Dermis microvascular lymphatic vessel endothelial cell (primary cell): ENCODE results near the gene GRIA1. TPM values are rescaled to one million over a fixed set of nuclear protein-coding genes. Genes with fewer than 3 reads are reported as not detected.

Experiments used
- DNase-seq, 2 donors: peaks; one replicate each; pipeline versions ENCODE4 v3.0.0 to v3.0.0-alpha.2; 2010; ENCODE audit warnings: low read depth in 2 of 2
- total RNA-seq: library from RNA; depleted of rRNA; stranded (reverse); fragments of >200 nt; gene quantifications from 2 replicates; pipeline ENCODE4 v1.2.1, GENCODE V29; 2014

GRIA1 gene
- total RNA-seq, 1 donor from 2014 or later: not detected

DNA sequence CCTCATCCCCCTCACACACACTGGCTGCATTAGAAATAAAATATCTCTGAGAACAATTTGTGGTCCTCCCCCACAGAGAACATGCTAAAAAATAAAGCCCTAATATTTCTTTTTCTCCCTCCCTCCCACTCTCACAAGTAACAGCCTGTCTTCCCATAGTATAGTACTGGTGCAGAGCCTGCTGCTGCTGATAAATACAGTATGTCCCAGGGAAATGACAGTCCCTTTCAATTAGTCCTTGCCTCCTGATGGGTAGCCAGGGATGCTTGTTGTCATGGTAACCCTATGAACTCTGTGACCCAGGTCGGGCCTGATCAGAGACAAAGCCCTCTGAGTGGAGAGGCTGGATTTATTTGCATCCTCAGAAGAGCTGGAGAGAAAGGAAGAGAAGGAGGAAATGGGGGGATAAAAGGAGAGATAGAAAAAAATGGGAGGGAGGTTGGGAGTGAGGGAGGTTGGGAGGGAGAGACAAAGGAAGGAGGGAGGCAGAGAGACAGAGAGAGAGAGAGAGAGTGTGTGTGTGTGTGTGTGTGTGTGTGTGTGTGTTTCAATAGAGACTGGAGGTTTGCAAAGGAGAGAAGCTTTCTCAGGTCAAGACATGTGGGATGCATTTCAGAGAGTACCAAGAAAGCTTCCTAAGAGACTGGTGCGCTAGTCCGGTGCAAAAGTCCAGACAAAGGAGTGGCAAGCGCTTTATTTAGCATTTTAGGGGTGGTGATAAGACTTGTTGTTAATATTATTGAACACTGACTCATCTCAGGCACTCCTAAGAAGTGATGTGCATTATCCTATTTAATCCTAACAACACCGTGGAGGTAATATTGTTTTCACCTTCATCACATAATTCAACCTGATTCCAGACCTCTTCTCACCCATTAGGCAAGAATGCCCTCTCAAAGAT is 287.5 kb downstream of the GRIA1 start:
- no peak for DNase-seq

DNA sequence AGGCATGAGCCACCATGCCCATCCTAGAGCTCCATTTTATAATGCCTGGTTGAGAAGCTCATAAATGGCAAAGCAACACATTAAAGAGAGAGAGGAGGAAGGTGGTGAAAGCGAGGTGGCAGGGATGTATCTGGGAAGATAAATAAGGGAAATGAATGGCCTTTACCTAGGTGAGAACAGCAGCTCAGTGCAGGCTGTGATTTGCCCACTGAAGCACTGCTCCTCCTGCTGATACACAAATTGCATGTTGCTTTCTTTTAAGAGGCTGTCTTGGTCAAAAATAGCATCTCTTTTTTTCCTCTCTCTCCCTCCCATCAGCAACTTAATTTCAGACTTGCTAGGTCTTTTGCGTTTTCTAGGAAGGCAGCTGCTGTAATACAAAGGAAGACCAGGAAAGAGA is 289.4 kb downstream of the GRIA1 start:
- no peak for DNase-seq

DNA sequence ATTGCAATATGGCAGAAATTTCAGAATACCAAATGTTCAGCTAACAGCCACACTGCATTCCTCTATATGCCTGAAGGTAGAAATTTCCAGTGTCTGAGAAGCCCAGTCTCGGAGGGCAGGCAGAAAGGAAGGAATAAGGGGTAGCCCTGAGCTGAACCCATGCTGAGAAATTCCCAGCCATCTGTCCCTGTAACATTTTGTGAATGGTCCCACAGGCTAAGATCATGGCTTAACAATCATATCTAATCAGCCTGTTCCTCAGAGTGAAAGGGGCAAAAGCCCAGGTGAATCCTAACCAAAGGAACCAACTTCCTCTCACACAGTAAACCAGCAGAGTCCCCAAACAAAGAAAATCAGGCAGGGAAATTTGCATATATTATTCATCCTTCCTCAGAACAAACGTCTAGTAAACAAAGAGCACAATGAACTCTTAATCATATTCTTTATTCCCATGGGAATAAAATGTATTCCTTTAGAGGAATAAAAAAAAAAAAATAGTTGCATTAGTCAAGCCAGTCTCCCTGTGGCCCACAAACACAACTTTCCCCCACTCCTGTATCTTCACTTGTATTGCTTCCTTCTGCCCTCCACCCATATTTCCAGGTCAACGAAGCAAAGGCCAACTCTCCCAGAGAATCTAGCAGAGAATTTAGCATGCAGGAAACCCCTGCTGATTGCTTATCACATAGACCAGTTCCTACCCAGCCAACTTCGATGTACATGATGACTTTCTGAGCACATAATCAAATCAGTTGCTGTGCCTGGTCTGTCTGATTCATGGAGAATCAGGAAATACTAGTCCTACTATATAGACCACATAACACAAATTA is 290.6 kb downstream of the GRIA1 start:
- peak in 1 of 2 donors; percentile 25 for DNase-seq

DNA sequence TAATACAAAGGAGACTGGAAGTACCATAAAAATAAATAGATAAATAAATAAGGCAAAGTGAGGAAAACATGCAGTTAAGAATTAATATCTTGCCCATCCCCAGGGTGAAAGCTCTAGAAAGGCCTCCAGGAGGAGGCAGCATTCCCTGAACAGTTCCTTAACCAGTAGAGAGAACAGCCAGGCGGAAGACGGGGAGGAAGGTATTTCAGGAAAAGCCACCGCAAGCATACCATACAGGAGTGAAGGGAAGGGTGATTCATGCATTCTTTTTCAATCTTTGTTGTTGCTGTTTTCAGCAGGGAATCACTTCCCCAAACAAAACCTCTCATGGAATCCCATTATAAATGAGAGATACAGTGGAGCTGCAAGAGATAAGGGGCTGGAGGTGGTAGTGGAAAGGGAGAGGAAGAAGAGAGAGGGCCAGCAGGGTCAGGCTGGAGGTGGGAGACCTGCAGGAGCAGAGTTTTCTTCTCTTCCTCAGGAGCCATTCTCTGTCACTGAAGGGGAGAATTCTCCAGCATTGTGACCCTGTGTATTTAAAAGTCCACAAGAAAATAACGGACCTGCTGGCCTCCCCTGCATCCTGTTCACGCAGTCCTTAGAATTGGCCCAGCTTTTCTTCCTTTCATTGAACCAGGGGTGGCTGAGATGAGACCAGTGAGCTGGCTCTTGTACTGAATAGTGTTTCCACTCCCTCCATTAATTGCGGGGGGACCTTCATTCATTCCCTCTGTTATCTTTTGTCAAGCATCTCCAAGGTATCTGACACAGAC is 292.3 kb downstream of the GRIA1 start:
- DNase-seq: peak in 1 of 2 donors; percentile 27

DNA sequence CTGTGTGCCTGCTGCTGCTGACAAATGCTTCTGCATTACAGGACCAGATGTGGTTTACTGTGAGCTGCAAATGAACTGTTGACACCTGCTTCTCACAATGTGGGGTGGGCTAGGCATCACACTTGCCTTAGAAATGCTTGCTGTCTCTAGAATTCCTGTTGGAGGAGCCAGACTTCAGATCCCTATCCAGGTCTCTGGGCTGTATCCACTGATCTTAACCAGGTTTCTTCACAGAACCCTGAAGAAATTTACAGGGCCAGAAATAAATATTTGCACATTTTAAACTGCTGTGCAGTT is 292.8 kb downstream of the GRIA1 start:
- DNase-seq: no peak

DNA sequence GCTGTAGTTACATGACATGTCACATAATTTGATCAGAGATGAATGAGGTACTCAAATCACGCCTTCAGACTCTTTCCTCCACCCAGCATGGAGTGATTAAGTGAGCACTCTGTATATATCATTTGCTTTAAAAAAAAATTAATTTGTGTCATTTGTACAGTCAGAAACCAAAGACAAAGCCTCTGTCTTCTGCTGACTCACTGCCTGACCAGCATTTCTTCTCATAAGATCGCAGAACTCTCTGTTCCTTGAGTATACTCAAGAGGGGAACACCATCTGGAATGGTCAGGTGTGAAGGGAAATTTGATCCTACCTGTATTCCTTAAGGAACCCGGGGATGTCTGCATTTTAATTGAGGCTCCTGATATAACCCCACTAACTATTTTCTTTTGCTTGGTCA is 293.8 kb downstream of the GRIA1 start:
- no peak for DNase-seq

DNA sequence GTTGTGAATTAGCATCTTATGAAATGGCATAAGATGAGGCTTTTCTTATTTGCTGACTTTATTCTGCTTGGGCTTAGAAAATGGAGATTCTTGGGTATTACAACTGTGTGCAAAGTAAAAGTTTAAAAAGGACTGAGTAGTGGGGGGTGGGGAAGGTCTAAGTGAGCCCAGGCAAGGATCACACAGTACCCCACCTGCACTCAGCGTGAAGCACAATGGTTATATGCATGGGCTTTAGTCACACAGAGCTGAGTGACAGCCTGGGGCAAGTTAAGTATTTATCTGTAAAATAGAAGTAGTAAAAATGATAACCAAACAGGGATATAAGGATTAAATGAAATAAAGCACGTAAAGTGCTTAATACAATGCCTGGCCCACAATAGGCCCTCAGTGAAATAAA is 300.9 kb downstream of the GRIA1 start:
- no peak for DNase-seq

DNA sequence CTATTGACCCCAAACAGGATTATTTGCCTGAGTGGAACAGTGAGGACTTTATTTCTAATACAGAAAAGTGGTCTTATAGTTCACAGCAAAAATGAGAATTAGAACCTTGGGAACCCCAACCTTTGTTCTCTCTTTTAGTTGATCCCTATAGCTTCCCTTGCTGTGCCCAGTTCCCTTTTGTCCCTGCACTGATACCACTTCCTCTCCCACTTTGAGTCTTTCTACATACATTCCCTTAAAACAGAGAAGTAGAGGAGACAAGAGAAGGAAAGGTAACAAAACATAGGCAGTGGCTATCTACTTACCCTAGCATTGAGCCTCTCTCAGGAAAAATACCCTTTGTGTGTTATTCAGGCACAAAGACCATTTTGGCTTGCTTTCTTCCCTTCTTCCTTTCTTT is 301.8 kb downstream of the GRIA1 start:
- DNase-seq: no peak

DNA sequence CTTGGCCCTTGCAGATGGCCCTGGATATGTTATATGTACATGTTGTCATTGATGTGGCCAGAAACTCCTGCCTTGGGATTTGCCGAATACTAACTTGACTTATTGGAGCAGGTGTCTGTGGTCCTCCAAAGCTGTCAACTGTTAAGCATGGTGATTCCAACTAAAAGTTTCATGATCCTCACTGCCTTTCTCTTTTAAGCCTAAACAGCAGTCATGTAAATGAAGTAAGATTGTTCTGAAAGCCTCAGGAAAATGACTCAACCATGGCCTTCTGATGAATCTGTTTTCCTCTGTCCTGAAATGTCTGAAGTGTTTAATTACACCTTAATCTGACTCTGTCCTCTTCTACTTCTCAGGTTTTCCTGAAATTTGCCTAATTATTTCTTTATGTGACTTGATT is 303.2 kb downstream of the GRIA1 start:
- DNase-seq: no peak

DNA sequence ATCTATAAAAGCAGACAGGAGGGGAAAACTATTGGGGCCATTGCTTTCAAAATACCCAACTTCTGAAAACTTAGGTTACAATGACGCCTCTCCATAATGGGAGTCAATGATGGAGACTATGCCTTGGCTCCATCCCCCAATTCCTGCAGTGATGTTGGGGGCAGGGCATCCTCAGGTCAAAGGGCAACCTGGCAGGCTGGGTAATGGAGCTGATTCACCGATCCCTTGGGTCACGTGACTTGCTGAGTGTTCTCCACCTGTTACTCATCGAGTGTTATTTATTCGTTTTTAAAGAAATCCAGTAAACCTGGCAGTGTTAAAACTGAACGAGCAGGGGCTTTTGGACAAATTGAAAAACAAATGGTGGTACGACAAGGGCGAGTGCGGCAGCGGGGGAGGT is 303.9 kb downstream of the GRIA1 start:
- DNase-seq: no peak

DNA sequence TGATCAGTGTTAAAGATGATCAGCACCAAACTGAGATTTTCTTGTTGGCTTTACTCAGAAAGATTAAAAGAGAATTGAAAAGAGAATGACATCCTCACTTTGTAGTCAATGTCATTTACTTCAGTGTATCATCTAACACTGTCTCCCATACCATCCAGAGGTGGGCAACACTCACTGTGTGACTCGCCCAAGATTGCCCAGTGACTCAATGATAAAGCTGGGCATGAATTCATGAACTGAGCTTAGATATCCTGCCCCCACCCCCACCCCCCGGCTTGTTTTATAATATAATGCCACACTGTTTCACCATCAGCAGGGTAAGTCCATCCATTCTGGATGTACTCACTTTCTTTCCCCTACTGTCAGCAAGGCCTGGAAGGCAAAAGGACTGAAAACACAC is 306.1 kb downstream of the GRIA1 start:
- no peak for DNase-seq

DNA sequence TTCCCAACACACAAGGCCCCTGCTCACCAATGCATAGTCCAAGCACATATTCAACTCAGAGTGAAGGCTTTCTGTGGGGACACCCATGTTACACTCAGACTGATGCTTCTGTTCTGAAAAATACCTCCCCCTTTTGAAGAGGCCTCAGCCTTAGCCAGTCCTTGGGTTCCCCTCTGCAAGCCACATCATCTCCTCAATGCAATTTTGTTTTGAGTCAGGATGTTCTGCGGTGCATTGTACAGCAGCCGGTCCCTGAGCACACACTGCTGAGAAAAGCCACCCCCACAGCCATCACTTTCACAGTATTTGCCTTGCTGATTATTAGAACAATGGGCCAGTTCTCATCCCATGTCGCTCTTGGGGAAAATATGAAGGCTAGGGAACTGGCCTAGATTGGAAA is 307.0 kb downstream of the GRIA1 start:
- DNase-seq: no peak

DNA sequence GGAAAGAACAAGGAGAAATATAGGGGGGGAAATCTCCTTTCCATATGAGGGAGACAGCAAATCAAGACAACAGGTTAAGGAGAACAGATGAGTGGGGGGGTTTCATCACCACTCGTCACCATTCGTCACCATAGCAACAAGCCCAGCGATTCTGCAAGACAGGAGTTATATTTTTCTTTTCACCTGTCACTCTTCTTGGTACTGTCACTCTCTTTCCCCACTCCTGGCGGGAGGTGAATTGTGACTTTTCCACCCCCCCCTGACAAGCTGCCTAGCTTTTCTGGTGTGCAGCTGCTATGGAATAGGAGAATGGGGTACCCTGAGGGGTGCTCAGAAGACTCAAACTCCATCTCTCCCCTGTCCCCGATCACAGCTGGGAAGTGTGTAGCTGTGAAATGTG is 308.4 kb downstream of the GRIA1 start:
- no peak for DNase-seq

DNA sequence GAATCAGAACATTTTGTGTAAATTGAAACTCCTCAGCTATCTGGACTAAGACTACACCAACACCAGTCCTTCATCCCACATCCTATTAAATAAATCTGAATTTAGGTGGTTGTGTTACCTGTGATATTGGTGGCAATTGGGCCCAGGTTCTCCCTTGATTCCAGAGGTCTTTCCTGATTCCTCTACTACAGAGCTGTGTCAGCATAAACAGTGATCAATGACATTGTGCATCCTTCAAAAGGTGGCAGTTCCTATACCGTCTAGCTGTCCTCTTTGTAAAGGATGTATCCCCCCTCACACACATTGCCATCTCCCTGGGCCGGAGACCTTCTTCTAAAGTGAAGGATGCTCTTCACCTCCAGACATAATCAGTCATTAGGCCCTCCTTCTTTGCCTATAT is 309.0 kb downstream of the GRIA1 start:
- DNase-seq: no peak

DNA sequence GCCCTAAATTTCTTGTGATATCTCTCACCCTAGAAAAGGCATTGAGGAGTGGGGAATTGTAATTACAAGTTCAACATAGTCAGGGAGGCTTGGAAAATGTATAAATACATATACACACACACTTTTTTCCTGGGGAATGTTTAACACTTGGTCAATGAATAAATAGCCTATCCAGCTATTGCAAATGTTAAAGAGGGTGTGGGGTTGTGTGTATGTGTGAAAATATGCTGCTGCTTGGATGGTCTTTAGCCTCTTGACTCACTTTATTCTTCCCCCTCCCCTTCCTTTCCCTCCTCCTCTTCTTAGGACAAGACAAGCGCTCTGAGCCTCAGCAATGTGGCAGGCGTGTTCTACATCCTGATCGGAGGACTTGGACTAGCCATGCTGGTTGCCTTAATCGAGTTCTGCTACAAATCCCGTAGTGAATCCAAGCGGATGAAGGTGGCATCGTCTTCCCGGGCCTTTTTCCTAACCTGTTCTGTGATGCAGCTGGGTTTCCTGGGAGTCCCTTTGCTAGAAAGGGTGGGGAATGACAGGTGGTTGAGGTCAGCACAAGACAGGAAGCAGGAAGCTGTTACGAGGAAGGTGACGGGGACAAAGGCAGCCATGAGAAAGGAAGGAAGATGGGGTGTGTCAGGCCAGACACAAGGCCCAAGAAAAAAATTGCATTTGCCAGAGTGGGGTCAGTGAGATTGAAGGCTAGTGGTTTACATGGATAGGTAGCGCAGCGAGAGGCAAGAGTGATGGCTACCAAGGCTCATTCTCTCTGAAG is 311.8 kb downstream of the GRIA1 start:
- no peak for DNase-seq

DNA sequence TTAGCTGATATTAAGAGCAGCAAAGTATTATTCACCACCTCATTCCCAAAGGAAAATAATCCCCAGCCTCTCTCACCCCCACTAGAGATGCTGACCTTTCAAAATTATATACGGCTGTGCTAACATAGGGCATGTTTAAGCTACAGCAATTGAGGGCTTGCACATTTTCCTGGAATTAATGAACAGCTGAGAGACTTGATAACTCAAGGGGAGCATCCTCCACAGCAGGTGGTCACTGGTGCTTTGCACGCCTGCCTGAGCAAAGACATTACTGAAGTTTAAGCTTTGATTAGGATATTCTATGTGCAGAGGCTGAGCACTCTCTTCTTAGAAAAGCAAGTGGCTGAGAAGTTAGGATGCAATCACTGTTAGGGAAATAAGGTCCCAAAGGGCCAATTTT is 317.3 kb downstream of the GRIA1 start:
- no peak for DNase-seq

DNA sequence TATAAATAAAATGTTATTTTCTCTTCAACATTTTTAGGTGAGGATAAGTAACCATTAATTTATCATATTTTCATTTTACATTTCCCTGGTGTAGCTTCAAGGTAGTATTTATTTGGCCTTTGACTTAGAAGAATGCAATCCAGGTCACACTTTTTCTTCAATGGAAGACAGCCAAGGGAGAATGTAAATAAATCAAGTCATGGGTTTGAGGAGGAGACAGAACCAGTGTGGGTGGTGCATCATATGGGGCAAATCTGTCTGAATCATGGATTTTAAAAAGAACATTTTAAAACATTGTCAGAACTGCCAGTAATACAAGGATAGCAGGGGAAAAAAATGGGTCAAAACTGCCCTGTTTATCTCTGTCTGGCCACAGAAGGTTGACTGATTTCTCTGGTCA is 318.7 kb downstream of the GRIA1 start:
- no peak for DNase-seq

DNA sequence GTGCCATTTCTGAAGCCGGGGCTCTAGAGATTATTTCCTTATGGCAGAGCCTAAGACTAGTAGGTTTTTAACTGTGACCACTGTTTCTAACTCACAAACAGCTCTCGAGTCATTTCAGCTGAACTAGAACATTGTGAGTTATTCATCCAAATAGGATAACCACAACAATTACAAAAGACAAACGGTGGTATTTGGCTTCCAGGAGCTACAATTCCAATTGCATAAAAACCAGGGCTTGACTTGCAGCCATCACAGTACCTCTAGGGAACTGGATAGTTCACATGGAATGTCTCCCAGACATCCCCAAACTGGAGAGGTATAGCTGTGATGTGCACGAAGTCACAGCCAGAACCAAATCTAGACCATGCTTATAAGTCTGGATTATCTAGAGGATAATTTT is 323.4 kb downstream of the GRIA1 start:
- no peak for DNase-seq

DNA sequence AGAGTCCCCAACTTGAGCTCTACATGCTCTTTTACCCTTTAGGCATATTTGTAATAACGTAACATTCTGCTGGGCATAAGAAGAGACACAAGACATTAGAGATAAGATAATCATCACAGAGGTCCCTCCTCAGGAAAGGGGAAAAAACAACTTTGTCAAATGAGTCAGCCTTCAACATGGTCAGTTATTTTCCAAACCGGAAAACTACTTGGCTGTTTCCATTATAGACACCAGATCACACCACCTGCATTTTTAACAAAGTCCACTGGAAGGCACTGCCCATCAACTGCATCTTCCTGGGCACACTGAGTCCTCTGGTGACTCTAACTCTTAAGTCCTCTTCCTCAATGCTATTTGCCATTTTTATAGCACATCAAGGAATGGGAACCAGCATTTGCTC is 326.4 kb downstream of the GRIA1 start:
- peak; percentile 15 to 24 for DNase-seq

DNA sequence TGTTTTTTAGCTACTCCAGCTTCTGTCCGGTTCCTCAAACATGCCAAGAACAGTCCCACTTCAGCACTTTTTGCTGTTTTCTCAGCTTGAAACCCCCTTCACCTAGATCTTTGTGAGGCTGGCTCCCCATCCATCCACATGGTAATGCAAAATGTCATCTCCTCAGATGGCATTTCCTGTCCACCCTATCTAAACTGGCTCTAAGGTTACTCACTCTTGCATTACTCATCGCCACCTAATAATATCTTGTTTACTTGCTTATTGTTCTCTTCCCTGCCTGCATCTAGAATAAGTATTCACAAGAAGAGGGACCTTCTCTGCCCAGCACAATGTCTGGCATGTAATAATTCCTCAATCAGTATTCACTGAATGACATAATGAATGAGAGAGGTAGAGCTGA is 328.2 kb downstream of the GRIA1 start:
- no peak for DNase-seq

DNA sequence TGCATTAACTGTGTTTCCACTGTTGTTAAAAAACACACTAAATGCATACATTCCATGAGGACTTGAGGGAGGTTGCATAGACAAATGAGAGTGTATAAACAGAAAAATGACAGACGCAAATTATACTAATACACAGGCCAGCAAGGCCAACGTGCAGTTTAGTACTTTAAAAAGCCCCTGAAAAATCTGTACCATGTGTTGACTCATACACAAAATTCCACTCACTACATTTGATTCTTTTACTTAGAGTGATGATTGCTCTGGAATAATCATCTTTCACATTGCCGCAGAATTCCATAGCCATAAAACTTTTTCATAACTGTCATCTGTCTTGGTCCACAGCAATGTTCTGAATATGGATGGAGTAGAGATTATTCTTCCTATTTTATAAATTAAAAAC is 332.6 kb downstream of the GRIA1 start:
- no peak for DNase-seq
